GM18868 (cell line): ENCODE data around the gene ELAVL1.
A peak's percentile ranks its signal among the peaks of the same experiment; 100 is the strongest.

Experiments used
- ATAC-seq: cut with Tn5 transposase; IDR thresholded peaks from one replicate; pipeline ENCODE4 v1.9.1; 2021; ENCODE audit warnings: mild to moderate bottlenecking, moderate library complexity; ENCODE audit not compliant: unreplicated experiment

The ELAVL1 gene

GRCh38 chr19:8022275-8022674, 16.8 kb upstream of the ELAVL1 start:
- ATAC-seq = no peak

- ATAC-seq = no peak
These were observed 15.9 kb upstream of the ELAVL1 start for GRCh38 chr19:8021374-8021773.

GRCh38 chr19:8020681-8021080, 15.2 kb upstream of the ELAVL1 start:
- no peak for ATAC-seq

- ATAC-seq = no peak
These were observed 12.4 kb upstream of the ELAVL1 start for GRCh38 chr19:8017808-8018207.

- peak; percentile 17 for ATAC-seq
These were observed 523 bp downstream of the ELAVL1 start for GRCh38 chr19:8004723-8005513.

GRCh38 chr19:8004001-8004400, 1.4 kb downstream of the ELAVL1 start:
- ATAC-seq = no peak

GRCh38 chr19:8001995-8002849, 3.2 kb downstream of the ELAVL1 start:
- ATAC-seq = peak; percentile 55

GRCh38 chr19:8001651-8001994, 3.8 kb downstream of the ELAVL1 start:
- ATAC-seq = no peak

- ATAC-seq = no peak
These were observed 5.0 kb downstream of the ELAVL1 start for GRCh38 chr19:8000298-8001038.

- ATAC-seq = no peak
These were observed 6.1 kb downstream of the ELAVL1 start for GRCh38 chr19:7999376-7999775.

GRCh38 chr19:7997809-7998480, 7.5 kb downstream of the ELAVL1 start:
- no peak for ATAC-seq

GRCh38 chr19:7996883-7997282, 8.6 kb downstream of the ELAVL1 start:
- no peak for ATAC-seq

GRCh38 chr19:7995810-7996158, 9.7 kb downstream of the ELAVL1 start:
- no peak for ATAC-seq

GRCh38 chr19:7994928-7995809, 10.3 kb downstream of the ELAVL1 start:
- no peak for ATAC-seq

- no peak for ATAC-seq
These were observed 11.3 kb downstream of the ELAVL1 start for GRCh38 chr19:7994114-7994513.

- ATAC-seq = no peak
These were observed 11.9 kb downstream of the ELAVL1 start for GRCh38 chr19:7993560-7993959.

GRCh38 chr19:7992575-7992974, 12.9 kb downstream of the ELAVL1 start:
- ATAC-seq = no peak

GRCh38 chr19:7989071-7989575, 16.3 kb downstream of the ELAVL1 start:
- no peak for ATAC-seq

- ATAC-seq = no peak
These were observed 17.1 kb downstream of the ELAVL1 start for GRCh38 chr19:7988307-7988706.
